Sciatic nerve (tissue), 2 donors: Measurements from ENCODE around the gene RAF1. TPM values are rescaled to one million over a fixed set of nuclear protein-coding genes. Genes with fewer than 3 reads are reported as not detected.
"Not testable (repeated sequence)": the region's sequence is repeated elsewhere in the genome, so short reads cannot be mapped to it uniquely, and the experiment has no call there.

Source experiments
- ATAC-seq: fragments of 200-7000 bp; cut with Tn5 transposase; one replicate; pipeline ENCODE4 v1.9.1; 2020; ENCODE audit warnings: mild to moderate bottlenecking, moderate library complexity
- DNase-seq: peaks from one replicate; pipeline ENCODE4 v3.0.0-alpha.2; 2020; ENCODE audit warnings: low spot score
- intact Hi-C: fragments of 100-400 bp; cut with DNase I; formaldehyde crosslinking; loops from one replicate; pipeline ENCODE4 v1.14.2; 2022
- total RNA-seq: library from RNA; stranded (reverse); fragmentation: NEBNext Ultra II Directional; extraction: Animal tissue kit (Norgen Biotek cat#: 25700); gene quantifications from one replicate; pipeline ENCODE4 v1.2.1, GENCODE V29; 2021
- donor health status: DM: no; HTN: no; CAD: no.
- donor health status: DM: no; HTN: no; CAD: no.

RAF1 gene
- total RNA-seq, 1 donor from 2014 or later = 90.5 TPM

GRCh38 chr3:12544652-12545472, 119.1 kb downstream of the RAF1 start:
- ATAC-seq (no peak), DNase-seq (no peak)
- intact Hi-C loops = no loop called here

DNA sequence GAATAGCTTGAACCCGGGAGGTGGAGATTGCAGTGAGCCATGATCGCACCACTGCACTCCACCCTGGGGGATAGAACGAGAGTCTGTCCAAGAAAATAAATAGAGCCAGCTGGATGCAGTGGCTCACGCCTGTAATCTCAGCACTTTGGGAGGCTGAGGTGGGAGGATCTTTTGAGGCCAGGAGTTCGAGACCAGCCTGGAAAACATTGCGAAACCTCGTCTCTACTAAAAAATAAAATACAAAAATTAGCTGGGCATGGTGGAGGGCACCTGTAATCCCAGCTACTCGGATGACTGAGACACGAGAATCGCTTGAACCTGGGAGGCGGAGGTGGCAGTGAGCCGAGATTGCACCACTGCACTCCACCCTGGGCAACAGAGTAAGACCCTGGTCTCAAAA, 120.4 kb downstream of the RAF1 start:
- DNase-seq, intact Hi-C loops, ATAC-seq: not testable (repeated sequence)

DNA sequence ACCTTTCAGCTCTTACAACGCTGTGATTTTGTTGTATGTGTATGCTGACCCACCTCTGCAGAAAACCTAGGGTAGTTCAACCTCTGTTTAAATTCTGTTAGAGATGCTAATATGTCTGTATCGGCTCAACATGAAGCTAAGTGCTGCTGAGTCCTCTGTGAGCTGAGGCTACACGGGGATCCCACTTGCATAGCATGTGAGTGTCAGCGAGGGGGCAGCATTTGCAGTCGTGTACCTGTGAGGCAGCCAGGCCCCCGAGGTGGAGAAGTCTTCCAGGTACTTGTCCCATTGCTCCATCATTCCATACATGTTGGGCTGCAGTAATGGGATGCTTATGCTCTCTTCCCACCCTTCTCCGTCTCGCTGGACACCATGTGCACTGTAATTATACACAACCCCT, 122.3 kb downstream of the RAF1 start:
- intact Hi-C loops = no loop called here
- no peak for ATAC-seq
- DNase-seq = no peak

DNA sequence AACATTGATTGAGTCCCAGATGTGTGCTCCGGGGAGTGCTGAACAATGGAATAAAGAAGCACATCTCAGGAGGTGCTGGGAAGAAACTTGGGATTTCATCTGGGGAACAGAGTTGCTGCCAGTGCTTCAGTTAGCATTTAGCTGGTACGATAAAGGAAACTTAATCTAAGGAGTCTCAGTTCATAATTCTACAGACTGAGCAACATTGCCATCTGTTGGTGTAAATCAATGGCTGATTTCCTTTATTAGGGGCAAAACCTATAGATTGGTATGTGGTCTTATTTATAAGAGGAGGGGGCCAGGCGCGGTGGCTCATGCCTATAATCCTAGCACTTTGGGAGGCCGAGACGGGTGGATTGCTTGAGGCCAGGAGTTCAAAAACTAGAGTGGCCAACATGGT, 127.5 kb downstream of the RAF1 start:
- DNase-seq = no peak
- intact Hi-C loops = no loop called here
- ATAC-seq = no peak

Other genes with a start within 250 kb of the RAF1 start
- 22.2 TPM for gene TSEN2, start 179.6 kb downstream of the RAF1 start, total RNA-seq
- gene MKRN2OS, start 118.6 kb downstream of the RAF1 start, total RNA-seq = not detected
- 23.9 TPM for gene MKRN2, start 107.0 kb downstream of the RAF1 start, total RNA-seq
- not detected for gene TMEM40, start 95.1 kb upstream of the RAF1 start, total RNA-seq
- 16.8 TPM for gene CAND2, start 132.6 kb upstream of the RAF1 start, total RNA-seq
- 1,417 TPM for gene RPL32, start 177.4 kb upstream of the RAF1 start, total RNA-seq